HEK293 (cell line): ENCODE measurements around the gene TMEM41A.

Source experiments
- KLF17 ChIP-seq: fragments of 450-650 bp; formaldehyde crosslinking; IDR thresholded peaks from 2 replicates; pipeline ENCODE4 v1.5.1; 2016; ENCODE audit warnings: missing biosample characterization, missing genetic modification characterization
- MEIS1 ChIP-seq: sonication (generic); formaldehyde crosslinking; IDR thresholded peaks from 2 replicates; pipeline ENCODE4 v1.8.1; 2022; ENCODE audit warnings: missing genetic modification reagents, mild to moderate bottlenecking, borderline replicate concordance
- SALL2 ChIP-seq: fragments of 450-650 bp; formaldehyde crosslinking; IDR thresholded peaks from 2 replicates; pipeline ENCODE4 v1.5.0; 2017; ENCODE audit warnings: missing biosample characterization, mild to moderate bottlenecking, missing genetic modification characterization, borderline replicate concordance
- SP2 ChIP-seq: fragments of 450-650 bp; formaldehyde crosslinking; IDR thresholded peaks from 2 replicates; pipeline ENCODE4 v1.5.1; 2016; ENCODE audit warnings: missing biosample characterization, missing genetic modification characterization
- ZBTB6 ChIP-seq: fragments of 450-650 bp; formaldehyde crosslinking; IDR thresholded peaks from 2 replicates; pipeline ENCODE4 v1.5.1; 2017; ENCODE audit warnings: missing biosample characterization, missing genetic modification characterization
- ZFP69B ChIP-seq: fragments of 450-650 bp; formaldehyde crosslinking; IDR thresholded peaks from 2 replicates; pipeline ENCODE4 v1.5.1; 2016; ENCODE audit warnings: missing biosample characterization, missing genetic modification characterization
- ZNF140 ChIP-seq: fragments of 450-650 bp; formaldehyde crosslinking; IDR thresholded peaks from 2 replicates; pipeline ENCODE4 v1.5.1; 2016; ENCODE audit warnings: missing biosample characterization, missing genetic modification characterization
- ZNF155 ChIP-seq: fragments of 450-650 bp; formaldehyde crosslinking; IDR thresholded peaks from 2 replicates; pipeline ENCODE4 v1.5.1; 2016; ENCODE audit warnings: missing biosample characterization, missing genetic modification characterization
- ZNF2 ChIP-seq: fragments of 450-650 bp; formaldehyde crosslinking; IDR thresholded peaks from 2 replicates; pipeline ENCODE4 v1.5.1; 2016; ENCODE audit warnings: missing biosample characterization, missing genetic modification characterization
- ZNF202 ChIP-seq: fragments of 450-650 bp; formaldehyde crosslinking; IDR thresholded peaks from 2 replicates; pipeline ENCODE4 v1.5.1; 2016; ENCODE audit warnings: missing biosample characterization, missing genetic modification characterization, borderline replicate concordance
- ZNF239 ChIP-seq: fragments of 450-650 bp; formaldehyde crosslinking; IDR thresholded peaks from 2 replicates; pipeline ENCODE4 v1.5.1; 2016; ENCODE audit warnings: missing biosample characterization, missing genetic modification characterization
- ZNF248 ChIP-seq: fragments of 450-650 bp; formaldehyde crosslinking; IDR thresholded peaks from 2 replicates; pipeline ENCODE4 v1.5.1; 2017; ENCODE audit warnings: missing biosample characterization, missing genetic modification characterization
- ZNF274 ChIP-seq, 2 experiments: fragments of 200-500 bp in 1 of 2; fragments of 450-650 bp in 1 of 2; sonication (Bioruptor generic) in 1 of 2; formaldehyde crosslinking in 1 of 2; IDR thresholded peaks; 2 replicates each; pipeline versions ENCODE4 v1.5.1 to v1.6.1; 2014 to 2016; ENCODE audit warnings: borderline replicate concordance in 1 of 2, inconsistent platforms in 1 of 2, low read length in 1 of 2, missing biosample characterization in 1 of 2, missing genetic modification characterization in 1 of 2
- ZNF292 ChIP-seq: fragments of 450-650 bp; formaldehyde crosslinking; IDR thresholded peaks from 2 replicates; pipeline ENCODE4 v1.5.1; 2016; ENCODE audit warnings: low read depth, missing biosample characterization, missing genetic modification characterization, borderline replicate concordance
- ZNF311 ChIP-seq: fragments of 450-650 bp; formaldehyde crosslinking; IDR thresholded peaks from 2 replicates; pipeline ENCODE4 v1.5.1; 2017; ENCODE audit warnings: missing biosample characterization, missing genetic modification characterization, borderline replicate concordance
- ZNF324 ChIP-seq: fragments of 450-650 bp; formaldehyde crosslinking; IDR thresholded peaks from 2 replicates; pipeline ENCODE4 v1.5.1; 2016; ENCODE audit warnings: missing biosample characterization, missing genetic modification characterization
- ZNF354C ChIP-seq: fragments of 450-650 bp; formaldehyde crosslinking; IDR thresholded peaks from 2 replicates; pipeline ENCODE4 v1.5.1; 2016; ENCODE audit warnings: missing biosample characterization, missing genetic modification characterization, low read depth, borderline replicate concordance
- ZNF391 ChIP-seq: fragments of 450-650 bp; formaldehyde crosslinking; IDR thresholded peaks from 2 replicates; pipeline ENCODE4 v1.5.1; 2016; ENCODE audit warnings: low read depth, missing biosample characterization, missing genetic modification characterization, borderline replicate concordance
- ZNF658 ChIP-seq: fragments of 450-650 bp; formaldehyde crosslinking; IDR thresholded peaks from 2 replicates; pipeline ENCODE4; 2016; ENCODE audit warnings: missing biosample characterization, missing genetic modification characterization
- ZNF76 ChIP-seq: fragments of 450-650 bp; formaldehyde crosslinking; IDR thresholded peaks from 2 replicates; pipeline ENCODE4; 2016; ENCODE audit warnings: low read depth, missing biosample characterization, missing genetic modification characterization, borderline replicate concordance
- ZNF792 ChIP-seq: fragments of 450-650 bp; formaldehyde crosslinking; IDR thresholded peaks from 2 replicates; pipeline ENCODE4 v1.5.1; 2016; ENCODE audit warnings: missing biosample characterization, missing genetic modification characterization
- ZNF837 ChIP-seq: fragments of 450-650 bp; formaldehyde crosslinking; IDR thresholded peaks from 2 replicates; pipeline ENCODE4 v1.5.1; 2016; ENCODE audit warnings: missing biosample characterization, missing genetic modification characterization
- ZSCAN4 ChIP-seq: fragments of 450-650 bp; formaldehyde crosslinking; IDR thresholded peaks from 2 replicates; pipeline ENCODE4 v1.5.1; 2017; ENCODE audit warnings: missing biosample characterization, missing genetic modification characterization
- TF ChIP-seq, protein P1 (sequence below): fragments of 450-650 bp; IDR thresholded peaks from 2 replicates; pipeline ENCODE4 v1.5.1; 2018; ENCODE audit warnings: missing biosample characterization, mild to moderate bottlenecking, missing genetic modification characterization
- TF ChIP-seq, protein P2 (sequence below): fragments of 450-650 bp; formaldehyde crosslinking; IDR thresholded peaks from 2 replicates; pipeline ENCODE4 v1.5.1; 2016; ENCODE audit warnings: missing biosample characterization, missing genetic modification characterization
- TF ChIP-seq, protein P3 (sequence below): fragments of 450-650 bp; formaldehyde crosslinking; IDR thresholded peaks from 2 replicates; pipeline ENCODE4 v1.5.1; 2017; ENCODE audit warnings: missing biosample characterization, missing genetic modification characterization
- TF ChIP-seq, protein P4 (sequence below): fragments of 450-650 bp; formaldehyde crosslinking; IDR thresholded peaks from 2 replicates; pipeline ENCODE4 v1.5.1; 2016; ENCODE audit warnings: missing biosample characterization, missing genetic modification characterization
- TF ChIP-seq, protein P5 (sequence below): fragments of 450-650 bp; IDR thresholded peaks from 2 replicates; pipeline ENCODE4 v1.5.1; 2018; ENCODE audit warnings: missing biosample characterization, missing genetic modification characterization

The TMEM41A gene

DNA sequence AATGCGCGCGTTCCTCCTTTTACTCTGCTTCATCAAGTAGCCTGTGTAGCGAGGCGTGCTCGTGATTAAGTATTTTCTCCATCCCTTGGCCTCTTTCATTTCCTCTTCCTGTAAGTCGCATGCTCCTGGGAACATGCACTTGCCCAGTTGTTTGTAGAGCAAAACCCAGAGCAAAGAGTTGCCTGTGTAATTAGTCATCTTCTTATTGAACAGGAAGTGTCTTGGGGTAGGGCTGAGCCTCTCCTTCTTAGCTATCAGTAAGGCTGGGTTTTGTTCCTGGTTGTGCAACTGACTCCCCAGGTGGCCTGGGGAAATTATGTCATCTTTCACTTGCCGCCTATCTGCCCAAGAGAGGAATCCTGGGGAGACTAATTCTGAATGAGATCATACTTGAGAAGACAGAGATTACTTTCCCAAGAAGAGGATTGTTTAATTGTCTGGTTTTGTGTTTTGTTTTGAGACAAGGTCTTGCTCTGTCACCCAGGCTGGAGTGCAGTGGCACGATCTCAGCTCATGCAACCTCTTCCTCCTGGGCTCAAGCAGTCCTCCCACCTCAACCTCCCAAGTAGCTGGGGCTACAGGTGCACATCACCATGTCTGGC is 38.6 kb upstream of the TMEM41A start (continued):
- no peak for TF ChIP-seq ZNF311
- peak; percentile 74; the same call in 1 of the 2 replicates for TF ChIP-seq ZNF324 (tag by site-specific recombination)
- peak; percentile 77 for TF ChIP-seq KLF17 (tag by site-specific recombination)
- TF ChIP-seq ZNF202 (tag by site-specific recombination), result no peak
- no peak for TF ChIP-seq ZNF354C (tag by site-specific recombination)
- no peak for TF ChIP-seq ZNF155 (tag by site-specific recombination)
- TF ChIP-seq ZNF274 (IDR thresholded peaks at IDR 0.05; ENCODE audit: low read length), result no peak
- no peak for TF ChIP-seq ZNF274 (tag by site-specific recombination; IDR thresholded peaks at IDR 0.05; ENCODE audit: borderline replicate concordance)
- TF ChIP-seq, protein P1, sequence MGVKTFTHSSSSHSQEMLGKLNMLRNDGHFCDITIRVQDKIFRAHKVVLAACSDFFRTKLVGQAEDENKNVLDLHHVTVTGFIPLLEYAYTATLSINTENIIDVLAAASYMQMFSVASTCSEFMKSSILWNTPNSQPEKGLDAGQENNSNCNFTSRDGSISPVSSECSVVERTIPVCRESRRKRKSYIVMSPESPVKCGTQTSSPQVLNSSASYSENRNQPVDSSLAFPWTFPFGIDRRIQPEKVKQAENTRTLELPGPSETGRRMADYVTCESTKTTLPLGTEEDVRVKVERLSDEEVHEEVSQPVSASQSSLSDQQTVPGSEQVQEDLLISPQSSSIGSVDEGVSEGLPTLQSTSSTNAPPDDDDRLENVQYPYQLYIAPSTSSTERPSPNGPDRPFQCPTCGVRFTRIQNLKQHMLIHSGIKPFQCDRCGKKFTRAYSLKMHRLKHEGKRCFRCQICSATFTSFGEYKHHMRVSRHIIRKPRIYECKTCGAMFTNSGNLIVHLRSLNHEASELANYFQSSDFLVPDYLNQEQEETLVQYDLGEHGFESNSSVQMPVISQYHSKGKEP (tag by site-specific recombination), result no peak
- TF ChIP-seq ZNF391 (tag by site-specific recombination), result 0 out of 2 replicates have a peak, but pooled peaks have one; percentile 38
- no peak for TF ChIP-seq ZNF292 (tag by site-specific recombination)
- TF ChIP-seq MEIS1 (CRISPR knock-in tag), result no peak
- no peak for TF ChIP-seq SALL2 (tag by site-specific recombination)
- TF ChIP-seq ZNF239 (tag by site-specific recombination), result no peak
- peak; percentile 68 for TF ChIP-seq ZFP69B (tag by site-specific recombination)
- TF ChIP-seq, protein P2, sequence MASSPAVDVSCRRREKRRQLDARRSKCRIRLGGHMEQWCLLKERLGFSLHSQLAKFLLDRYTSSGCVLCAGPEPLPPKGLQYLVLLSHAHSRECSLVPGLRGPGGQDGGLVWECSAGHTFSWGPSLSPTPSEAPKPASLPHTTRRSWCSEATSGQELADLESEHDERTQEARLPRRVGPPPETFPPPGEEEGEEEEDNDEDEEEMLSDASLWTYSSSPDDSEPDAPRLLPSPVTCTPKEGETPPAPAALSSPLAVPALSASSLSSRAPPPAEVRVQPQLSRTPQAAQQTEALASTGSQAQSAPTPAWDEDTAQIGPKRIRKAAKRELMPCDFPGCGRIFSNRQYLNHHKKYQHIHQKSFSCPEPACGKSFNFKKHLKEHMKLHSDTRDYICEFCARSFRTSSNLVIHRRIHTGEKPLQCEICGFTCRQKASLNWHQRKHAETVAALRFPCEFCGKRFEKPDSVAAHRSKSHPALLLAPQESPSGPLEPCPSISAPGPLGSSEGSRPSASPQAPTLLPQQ, result peak; percentile 76
- TF ChIP-seq ZNF837, result no peak
- TF ChIP-seq ZNF658 (tag by site-specific recombination), result no peak
- TF ChIP-seq ZNF76 (tag by site-specific recombination), result peak; percentile 24; the same call in 1 of the 2 replicates
- no peak for TF ChIP-seq ZNF792 (tag by site-specific recombination)
- no peak for TF ChIP-seq ZNF248
- peak; percentile 19; the same call in 1 of the 2 replicates for TF ChIP-seq ZSCAN4
- peak; percentile 30 for TF ChIP-seq SP2 (tag by site-specific recombination)
- TF ChIP-seq, protein P3, sequence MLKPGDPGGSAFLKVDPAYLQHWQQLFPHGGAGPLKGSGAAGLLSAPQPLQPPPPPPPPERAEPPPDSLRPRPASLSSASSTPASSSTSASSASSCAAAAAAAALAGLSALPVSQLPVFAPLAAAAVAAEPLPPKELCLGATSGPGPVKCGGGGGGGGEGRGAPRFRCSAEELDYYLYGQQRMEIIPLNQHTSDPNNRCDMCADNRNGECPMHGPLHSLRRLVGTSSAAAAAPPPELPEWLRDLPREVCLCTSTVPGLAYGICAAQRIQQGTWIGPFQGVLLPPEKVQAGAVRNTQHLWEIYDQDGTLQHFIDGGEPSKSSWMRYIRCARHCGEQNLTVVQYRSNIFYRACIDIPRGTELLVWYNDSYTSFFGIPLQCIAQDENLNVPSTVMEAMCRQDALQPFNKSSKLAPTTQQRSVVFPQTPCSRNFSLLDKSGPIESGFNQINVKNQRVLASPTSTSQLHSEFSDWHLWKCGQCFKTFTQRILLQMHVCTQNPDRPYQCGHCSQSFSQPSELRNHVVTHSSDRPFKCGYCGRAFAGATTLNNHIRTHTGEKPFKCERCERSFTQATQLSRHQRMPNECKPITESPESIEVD, result peak; percentile 82
- peak; percentile 67; the same call in 1 of the 2 replicates for TF ChIP-seq ZNF2 (tag by site-specific recombination)
- TF ChIP-seq, protein P4, sequence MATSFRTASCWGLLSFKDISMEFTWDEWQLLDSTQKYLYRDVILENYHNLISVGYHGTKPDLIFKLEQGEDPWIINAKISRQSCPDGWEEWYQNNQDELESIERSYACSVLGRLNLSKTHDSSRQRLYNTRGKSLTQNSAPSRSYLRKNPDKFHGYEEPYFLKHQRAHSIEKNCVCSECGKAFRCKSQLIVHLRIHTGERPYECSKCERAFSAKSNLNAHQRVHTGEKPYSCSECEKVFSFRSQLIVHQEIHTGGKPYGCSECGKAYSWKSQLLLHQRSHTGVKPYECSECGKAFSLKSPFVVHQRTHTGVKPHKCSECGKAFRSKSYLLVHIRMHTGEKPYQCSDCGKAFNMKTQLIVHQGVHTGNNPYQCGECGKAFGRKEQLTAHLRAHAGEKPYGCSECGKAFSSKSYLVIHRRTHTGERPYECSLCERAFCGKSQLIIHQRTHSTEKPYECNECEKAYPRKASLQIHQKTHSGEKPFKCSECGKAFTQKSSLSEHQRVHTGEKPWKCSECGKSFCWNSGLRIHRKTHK (tag by site-specific recombination), result no peak
- TF ChIP-seq ZNF140, result no peak
- TF ChIP-seq, protein P5, sequence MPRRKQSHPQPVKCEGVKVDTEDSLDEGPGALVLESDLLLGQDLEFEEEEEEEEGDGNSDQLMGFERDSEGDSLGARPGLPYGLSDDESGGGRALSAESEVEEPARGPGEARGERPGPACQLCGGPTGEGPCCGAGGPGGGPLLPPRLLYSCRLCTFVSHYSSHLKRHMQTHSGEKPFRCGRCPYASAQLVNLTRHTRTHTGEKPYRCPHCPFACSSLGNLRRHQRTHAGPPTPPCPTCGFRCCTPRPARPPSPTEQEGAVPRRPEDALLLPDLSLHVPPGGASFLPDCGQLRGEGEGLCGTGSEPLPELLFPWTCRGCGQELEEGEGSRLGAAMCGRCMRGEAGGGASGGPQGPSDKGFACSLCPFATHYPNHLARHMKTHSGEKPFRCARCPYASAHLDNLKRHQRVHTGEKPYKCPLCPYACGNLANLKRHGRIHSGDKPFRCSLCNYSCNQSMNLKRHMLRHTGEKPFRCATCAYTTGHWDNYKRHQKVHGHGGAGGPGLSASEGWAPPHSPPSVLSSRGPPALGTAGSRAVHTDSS (tag by site-specific recombination), result no peak
- TF ChIP-seq ZBTB6, result no peak
